GM12878 (cell line): ENCODE results near the gene RNF223. TPM values are rescaled to one million over a fixed set of nuclear protein-coding genes. Genes with fewer than 3 reads are reported as not detected.
A peak's percentile ranks its signal among the peaks of the same experiment; 100 is the strongest.

Source experiments
- ATAC-seq: fragments of 200-7000 bp; cut with Tn5 transposase; 3 replicates; pipeline ENCODE4 v1.9.1; 2020; ENCODE audit warnings: mild to moderate bottlenecking, moderate library complexity
- BruUV-seq: library from RNA; stranded (reverse); fragments of 400-500 nt; replicated peaks from 2 replicates; lab custom pipeline; 2021; lab: Mats Ljungman, UMichigan
- CTCF ChIA-PET: fragments of 300-600 bp; sonication (Branson Sonifier 250); formaldehyde crosslinking; extraction: SDS; loops from one replicate; lab custom pipeline; 2021; ENCODE audit warnings: inconsistent platforms; lab: Yijun Ruan, JAX
- POLR2A ChIA-PET: fragments of 350-600 bp; formaldehyde crosslinking; extraction: SDS; loops from one replicate; lab custom pipeline; 2021; ENCODE audit warnings: inconsistent platforms; lab: Charles Lee
- RAD21 ChIA-PET: fragments of 300-600 bp; sonication (Branson Sonifier 250); formaldehyde crosslinking; loops from one replicate; lab custom pipeline; 2023; ENCODE audit warnings: antibody characterized with exemption; ENCODE audit not compliant: unreplicated experiment; lab: Charles Lee
- SMC1A ChIA-PET: fragments of 300-600 bp; sonication (Branson Sonifier 250); formaldehyde crosslinking; loops from one replicate; lab custom pipeline; 2023; ENCODE audit not compliant: unreplicated experiment, uncharacterized antibody; lab: Charles Lee
- DNase-seq: peaks from one replicate; pipeline ENCODE4 v3.0.0-alpha.2; 2011; ENCODE audit warnings: low read depth, low spot score
- FAIRE-seq: peaks from 3 replicates; lab custom pipeline; 2011; peaks lifted over from hg19 to GRCh38; lab: Jason Lieb, UNC
- H2AFZ ChIP-seq: 2 replicates; pipeline ENCODE4 v1.6.0; 2011; ENCODE audit warnings: low read depth, low read length, control low read depth; ENCODE audit not compliant: control insufficient read depth
- H3K27ac ChIP-seq: 2 replicates; pipeline ENCODE4 v1.5.1; 2011; ENCODE audit warnings: control low read depth; ENCODE audit not compliant: control insufficient read depth, insufficient read depth
- H3K27me3 ChIP-seq, 2 experiments: replicated peaks in 1 of 2; 2 replicates each; pipeline versions ENCODE4 v1.6.0 to v1.6.1; 2011; ENCODE audit warnings: low read length in 1 of 2; ENCODE audit not compliant: control insufficient read depth in 2 of 2, insufficient read depth in 2 of 2
- H3K36me3 ChIP-seq, 2 experiments: 2 replicates each; pipeline ENCODE4 v1.5.1; 2011; ENCODE audit warnings: low read length in 1 of 2; ENCODE audit not compliant: control insufficient read depth in 2 of 2, insufficient read depth in 2 of 2
- H3K4me1 ChIP-seq: 2 replicates; pipeline ENCODE4 v1.6.1; 2011; ENCODE audit warnings: mild to moderate bottlenecking, low read length, moderate library complexity, mixed read lengths; ENCODE audit not compliant: control insufficient read depth, insufficient read depth
- H3K4me2 ChIP-seq: 2 replicates; pipeline ENCODE4 v1.6.0; 2011; ENCODE audit warnings: control low read depth; ENCODE audit not compliant: control insufficient read depth, insufficient read depth
- H3K4me3 ChIP-seq: fragments of 200-600 bp; sonication (generic); 2 replicates; pipeline ENCODE4 v1.5.1; 2016
- H3K79me2 ChIP-seq: 2 replicates; pipeline ENCODE4 v1.6.0; 2011; ENCODE audit warnings: low read length; ENCODE audit not compliant: control insufficient read depth, insufficient read depth
- H3K9ac ChIP-seq: 2 replicates; pipeline ENCODE4 v1.8.0; 2011; ENCODE audit warnings: low read length, control low read depth, mixed read lengths; ENCODE audit not compliant: control insufficient read depth, insufficient read depth
- H3K9me3 ChIP-seq: replicated peaks from 3 replicates; pipeline ENCODE4 v1.5.1; 2011; ENCODE audit warnings: mild to moderate bottlenecking, low read length; ENCODE audit not compliant: control insufficient read depth, insufficient read depth
- H4K20me1 ChIP-seq: 2 replicates; pipeline ENCODE4 v1.6.0; 2011; ENCODE audit not compliant: control insufficient read depth, insufficient read depth
- ATF3 ChIP-seq: IDR thresholded peaks from 2 replicates; pipeline ENCODE4 v1.6.1; 2011; ENCODE audit warnings: low read depth, mild to moderate bottlenecking, low read length, moderate library complexity, borderline replicate concordance; ENCODE audit errors: extremely low read depth
- BACH1 ChIP-seq: fragments of 450-650 bp; IDR thresholded peaks from 2 replicates; pipeline ENCODE4 v1.6.1; 2017; ENCODE audit warnings: mild to moderate bottlenecking, borderline replicate concordance
- E4F1 ChIP-seq: fragments of 450-650 bp; IDR thresholded peaks from 2 replicates; pipeline ENCODE4 v1.6.1; 2018; ENCODE audit warnings: borderline replicate concordance, mild to moderate bottlenecking; ENCODE audit not compliant: partially characterized antibody
- EGR1 ChIP-seq, 2 experiments: IDR thresholded peaks; 1 replicate in 1 of 2; 2 replicates in 1 of 2; pipeline ENCODE4 v1.6.1; 2011 to 2012; ENCODE audit warnings: low read depth in 2 of 2, low read length in 2 of 2, borderline replicate concordance in 1 of 2, mild to moderate bottlenecking in 1 of 2, moderate library complexity in 1 of 2
- GATAD2B ChIP-seq: fragments of 450-650 bp; conservative IDR thresholded peaks from 2 replicates; pipeline ENCODE4 v1.6.1; 2017; ENCODE audit warnings: low read depth, mild to moderate bottlenecking, moderate library complexity
- IRF5 ChIP-seq: fragments of 450-650 bp; IDR thresholded peaks from 2 replicates; pipeline ENCODE4 v1.6.1; 2017; ENCODE audit warnings: borderline replicate concordance
- KLF5 ChIP-seq: fragments of 450-650 bp; IDR thresholded peaks from 2 replicates; pipeline ENCODE4 v1.6.1; 2014; ENCODE audit warnings: mild to moderate bottlenecking; ENCODE audit not compliant: partially characterized antibody
- NBN ChIP-seq: fragments of 450-650 bp; IDR thresholded peaks from 2 replicates; pipeline ENCODE4 v1.6.1; 2016
- NR2F1 ChIP-seq: fragments of 450-650 bp; conservative IDR thresholded peaks from 2 replicates; pipeline ENCODE4 v1.6.1; 2017; ENCODE audit warnings: mild to moderate bottlenecking
- POLR2A ChIP-seq: IDR thresholded peaks from 2 replicates; pipeline ENCODE4 v1.6.1; 2011; ENCODE audit warnings: low read depth, mild to moderate bottlenecking, low read length
- RELB ChIP-seq: fragments of 450-650 bp; IDR thresholded peaks from 2 replicates; pipeline ENCODE4 v1.6.1; 2017; ENCODE audit warnings: low read depth, mild to moderate bottlenecking, moderate library complexity
- SMARCA5 ChIP-seq: fragments of 450-650 bp; IDR thresholded peaks from 2 replicates; pipeline ENCODE4 v1.6.1; 2017; ENCODE audit warnings: mild to moderate bottlenecking
- TCF3 ChIP-seq: IDR thresholded peaks from 2 replicates; pipeline ENCODE4 v1.6.1; 2012; ENCODE audit warnings: low read depth, mild to moderate bottlenecking, low read length, borderline replicate concordance; ENCODE audit not compliant: insufficient read depth
- USF2 ChIP-seq: IDR thresholded peaks from 2 replicates; pipeline ENCODE4 v1.6.1; 2011; ENCODE audit warnings: low read depth, low read length, improper control_type of control experiment, borderline replicate concordance
- YY1 ChIP-seq: IDR thresholded peaks from 2 replicates; pipeline ENCODE4 v1.6.1; 2011; ENCODE audit warnings: low read depth, mild to moderate bottlenecking, low read length
- ZZZ3 ChIP-seq: IDR thresholded peaks from 2 replicates; pipeline ENCODE4 v1.6.1; 2011; ENCODE audit warnings: low read depth; ENCODE audit not compliant: control insufficient read depth, insufficient read length
- WGBS: methylation state at CpG from one replicate; pipeline ENCODE4 v1.1.6; 2016; ENCODE audit warnings: low lambda C conversion rate; ENCODE audit not compliant: insufficient replicate concordance, insufficient coverage; ENCODE audit errors: missing lambda C conversion rate; 5-methylcytosine and 5-hydroxymethylcytosine counted together
- in situ Hi-C: fragments of 300-500 bp; cut with MboI; formaldehyde crosslinking; loops from 9 replicates; pipeline ENCODE4 v1.14.3; 2018; ENCODE audit warnings: mixed read lengths
- intact Hi-C: fragments of 100-400 bp; cut with micrococcal nuclease; formaldehyde crosslinking; loops from one replicate; pipeline ENCODE4 v1.14.2; 2022; ENCODE audit not compliant: unreplicated experiment
- polyA plus RNA-seq, 11 experiments: library from polyadenylated mRNA; depleted of rRNA in 4 of 11; unstranded in 6 of 11; stranded (reverse) in 5 of 11; fragments of >200 nt; fragmentation: Nextera tagmentation in 4 of 11; fragmentation: Illumina TruSeq in 1 of 11; extraction: Ambion mirVana in 4 of 11; extraction: Trizol in 1 of 11; gene quantifications; 1 replicate in 1 of 11; 2 replicates in 10 of 11; pipeline versions ENCODE4 v1.2.1 to v1.2.3, GENCODE V29; 2011 to 2016; ENCODE audit warnings: inconsistent platforms in 2 of 11, missing spikeins in 2 of 11, low read depth in 1 of 11
- total RNA-seq, 4 experiments: library from RNA; depleted of rRNA in 3 of 4; stranded (reverse); fragments of >200 nt in 3 of 4; fragmentation: Illumina TruSeq in 1 of 4; extraction: Trizol in 1 of 4; gene quantifications; 2 replicates each; pipeline versions ENCODE4 v1.2.1 to v1.2.3, GENCODE V29; 2013 to 2021

The RNF223 gene
- total and polyA plus RNA-seq, 10 of the 15 experiments (the other 5 are each of a cell fraction or from before 2014, with no cell fraction given), result 0.06 TPM; not detected in 9

- Histone ChIP-seq H3K27me3 (no peaks in the 10 kb centered on the region; a peak in 1 of 4 replicates), H3K4me1 (peaks cover 10% of the 10 kb centered on the region), H3K79me2 (no peaks in the 10 kb centered on the region), H3K4me2 (peak overlapping the region; percentile 64), H3K4me3 (peak overlapping the region; percentile 42; the same call in 1 of the 2 replicates), H4K20me1 (no peaks in the 10 kb centered on the region), H3K36me3 (no peaks in the 10 kb centered on the region), H3K9ac (no peak overlapping the region), H3K27ac (no peak overlapping the region), H2AFZ (peak overlapping the region; percentile 49), H3K9me3 (no peaks in the 10 kb centered on the region)
- ATAC-seq (peak; percentile 80), DNase-seq (no peak), FAIRE-seq (no peak)
- POLR2A ChIA-PET, result interaction anchor here (0.6 to 0.9 kb wide), 2 partner anchors 40 to 106 kb away, joined by 3 to 6 read pairs; no protein-coding TSS in a partner anchor
- SMC1A ChIA-PET, result no interaction called here
- RAD21 ChIA-PET, result interaction anchor here (0.9 kb wide), 1 partner anchor 15 kb away, joined by 4 read pairs; no protein-coding TSS in a partner anchor
- 1% methylated on average over 29 of the region's 38 CpGs for WGBS
- BruUV-seq, result no TSS peak
- in situ Hi-C loops, result no loop called here
- CTCF ChIA-PET, result interaction anchor here (1.0 kb wide), 2 partner anchors 43 to 171 kb away, joined by 3 to 4 read pairs; no protein-coding TSS in a partner anchor
- intact Hi-C loops, result no loop called here
- TF ChIP-seq POLR2A, result peak; percentile 63; the same call in 1 of the 2 replicates
- TF ChIP-seq YY1, result 0 out of 2 replicates have a peak, but pooled peaks have one; percentile 8
- TF ChIP-seq NR2F1, result peak; percentile 82
- TF ChIP-seq BACH1, result peak; percentile 78
- no peak for TF ChIP-seq IRF5
- 0 out of 2 replicates have a peak, but pooled peaks have one; percentile 15 for TF ChIP-seq SMARCA5
- no peak for TF ChIP-seq KLF5
- TF ChIP-seq ZZZ3, result no peak
- TF ChIP-seq USF2, result peak; percentile 45; the same call in 1 of the 2 replicates
- TF ChIP-seq GATAD2B, result 0 out of 2 replicates have a peak, but pooled peaks have one; percentile 48
- TF ChIP-seq EGR1 (IDR thresholded peaks at IDR 0.05; ENCODE audit: borderline replicate concordance in 1 of 2, low read depth in 2 of 2, low read length in 2 of 2), result peak in 1 of 2 experiments; percentile 69; a peak in 1 of 3 replicates
- TF ChIP-seq NBN, result 0 out of 2 replicates have a peak, but pooled peaks have one; percentile 43
- TF ChIP-seq ATF3, result no peak
- no peak for TF ChIP-seq E4F1
- TF ChIP-seq TCF3, result 0 out of 2 replicates have a peak, but pooled peaks have one; percentile 23
- 0 out of 2 replicates have a peak, but pooled peaks have one; percentile 34 for TF ChIP-seq RELB
Measured at GRCh38 chr1:1079408-1080121, 5.5 kb upstream of the RNF223 start.
